CD4-positive, alpha-beta T cell treated with Interleukin-6 for 4 hours (primary cell): Measurements from ENCODE around the gene CYB5RL.
A peak's percentile ranks its signal among the peaks of the same experiment; 100 is the strongest.
"Not testable (repeated sequence)": the region's sequence is repeated elsewhere in the genome, so short reads cannot be mapped to it uniquely, and the experiment has no call there.

Source experiments
- DNase-seq: peaks from one replicate; pipeline ENCODE4 v3.0.0-alpha.2; 2020; ENCODE audit warnings: mixed read lengths

Gene CYB5RL, protein sequence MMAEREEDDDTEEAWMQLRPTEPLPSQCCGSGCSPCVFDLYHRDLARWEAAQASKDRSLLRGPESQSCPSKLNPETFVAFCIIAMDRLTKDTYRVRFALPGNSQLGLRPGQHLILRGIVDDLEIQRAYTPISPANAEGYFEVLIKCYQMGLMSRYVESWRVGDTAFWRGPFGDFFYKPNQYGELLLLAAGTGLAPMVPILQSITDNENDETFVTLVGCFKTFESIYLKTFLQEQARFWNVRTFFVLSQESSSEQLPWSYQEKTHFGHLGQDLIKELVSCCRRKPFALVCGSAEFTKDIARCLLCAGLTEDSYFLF

DNA sequence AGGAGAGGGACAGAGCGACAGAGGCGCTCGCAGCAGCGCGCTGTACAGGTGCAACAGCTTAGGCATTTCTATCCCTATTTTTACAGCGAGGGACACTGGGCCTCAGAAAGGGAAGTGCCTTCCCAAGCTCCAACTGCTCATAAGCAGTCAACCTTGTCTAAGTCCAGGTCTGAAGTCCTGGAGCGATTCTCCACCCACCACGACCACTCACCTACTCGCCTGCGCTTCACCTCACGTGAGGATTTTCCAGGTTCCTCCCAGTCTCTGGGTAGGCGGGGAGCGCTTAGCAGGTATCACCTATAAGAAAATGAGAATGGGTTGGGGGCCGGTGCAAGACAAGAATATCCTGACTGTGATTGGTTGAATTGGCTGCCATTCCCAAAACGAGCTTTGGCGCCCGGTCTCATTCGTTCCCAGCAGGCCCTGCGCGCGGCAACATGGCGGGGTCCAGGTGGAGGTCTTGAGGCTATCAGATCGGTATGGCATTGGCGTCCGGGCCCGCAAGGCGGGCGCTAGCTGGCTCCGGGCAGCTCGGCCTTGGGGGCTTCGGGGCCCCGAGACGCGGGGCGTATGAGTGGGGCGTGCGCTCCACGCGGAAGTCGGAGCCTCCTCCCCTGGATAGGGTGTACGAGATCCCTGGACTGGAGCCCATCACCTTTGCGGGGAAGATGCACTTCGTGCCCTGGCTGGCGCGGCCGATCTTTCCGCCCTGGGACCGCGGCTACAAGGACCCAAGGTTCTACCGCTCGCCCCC lies at the start of gene CYB5RL, which contains the start of gene MRPL37:
Gene CYB5RL (minus strand): TSS at position 266 of the 754 bp plus-strand sequence. CDS start 4,414 bp downstream, outside the sequence.
Gene MRPL37 (plus strand): TSS at position 403 of the 754 bp plus-strand sequence. CDS start 77 bp downstream, at position 480.
- DNase-seq, result peak; percentile 89

DNA sequence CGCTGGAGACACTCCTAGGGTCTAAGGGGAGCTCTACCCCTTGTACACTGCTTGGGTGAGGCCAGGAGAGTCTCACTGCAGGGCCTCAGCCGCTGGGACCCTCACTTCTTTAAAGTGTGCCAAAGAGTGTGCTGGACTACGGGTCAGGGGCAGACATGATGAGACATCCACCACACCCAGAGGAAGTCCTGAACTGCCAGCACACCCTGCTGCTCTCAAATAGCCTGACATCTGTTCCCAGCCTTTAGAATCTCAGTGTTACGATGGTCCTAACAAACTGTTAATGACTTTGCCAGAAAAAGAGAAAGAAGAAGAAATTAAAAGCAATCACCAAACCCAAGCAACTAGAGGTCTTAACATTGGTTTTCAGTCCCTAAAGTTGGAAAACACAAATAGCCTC lies 49.1 kb upstream of the CYB5RL start:
- DNase-seq, result no peak

DNA sequence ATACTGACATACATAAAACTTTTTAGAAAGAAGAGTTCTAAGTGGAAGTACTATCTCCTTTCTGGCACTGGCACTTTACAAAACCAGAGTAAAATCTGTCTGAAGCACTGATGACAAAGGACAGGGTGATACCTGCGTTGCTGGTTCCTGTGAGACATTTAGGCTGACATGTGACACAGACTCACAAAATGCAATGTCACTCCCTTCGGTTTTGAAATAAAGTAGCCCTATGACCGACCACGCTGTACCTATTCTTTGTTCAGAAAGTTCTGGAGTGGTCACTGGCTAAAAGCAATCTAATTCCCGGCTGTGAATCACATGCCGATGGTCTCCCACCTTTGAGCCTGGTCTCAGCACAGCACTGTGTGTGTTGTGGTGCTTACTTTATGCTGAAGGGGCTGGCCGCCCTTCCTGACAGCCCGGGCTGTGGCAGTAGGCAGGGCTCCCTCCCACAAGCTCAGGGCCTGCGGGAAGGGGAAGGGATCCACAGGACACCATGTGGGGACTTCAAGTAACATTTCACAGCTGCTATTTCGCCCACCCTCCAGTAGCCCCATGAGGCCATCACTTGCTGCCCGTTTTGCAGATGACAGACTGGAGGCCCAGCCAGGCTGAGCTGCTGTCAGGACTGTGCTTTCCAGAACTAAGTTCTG lies 48.2 kb upstream of the CYB5RL start:
- no peak for DNase-seq

DNA sequence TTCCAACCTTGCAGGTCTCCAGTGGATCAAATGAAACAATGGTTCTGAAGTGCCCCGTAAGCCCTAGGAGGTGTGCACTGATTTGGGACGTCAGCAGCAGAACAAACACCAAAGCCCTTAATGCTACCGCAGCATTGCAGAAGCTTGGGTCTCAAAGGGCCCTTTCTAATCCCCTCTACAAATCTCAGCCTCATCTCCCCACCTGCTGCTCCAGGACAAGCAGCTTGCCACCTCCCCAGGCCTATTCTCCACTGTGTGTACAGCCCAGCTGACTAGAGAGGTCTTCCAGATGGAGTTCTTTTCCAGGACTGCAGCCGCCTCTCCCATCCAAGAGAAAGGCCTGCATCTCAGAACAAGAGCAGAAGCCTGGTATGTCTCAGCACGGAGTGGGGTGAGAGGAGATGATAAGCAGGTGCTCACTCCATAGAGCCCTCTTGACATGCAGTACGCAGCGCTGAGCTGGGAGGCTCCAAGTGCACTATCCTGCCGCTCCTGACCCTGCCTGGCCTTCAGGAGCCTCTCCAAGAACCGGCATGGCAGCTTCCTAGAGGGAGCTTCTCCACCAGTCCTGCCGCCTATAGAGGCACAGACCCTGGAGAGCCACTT lies 46.4 kb upstream of the CYB5RL start:
- no peak for DNase-seq

DNA sequence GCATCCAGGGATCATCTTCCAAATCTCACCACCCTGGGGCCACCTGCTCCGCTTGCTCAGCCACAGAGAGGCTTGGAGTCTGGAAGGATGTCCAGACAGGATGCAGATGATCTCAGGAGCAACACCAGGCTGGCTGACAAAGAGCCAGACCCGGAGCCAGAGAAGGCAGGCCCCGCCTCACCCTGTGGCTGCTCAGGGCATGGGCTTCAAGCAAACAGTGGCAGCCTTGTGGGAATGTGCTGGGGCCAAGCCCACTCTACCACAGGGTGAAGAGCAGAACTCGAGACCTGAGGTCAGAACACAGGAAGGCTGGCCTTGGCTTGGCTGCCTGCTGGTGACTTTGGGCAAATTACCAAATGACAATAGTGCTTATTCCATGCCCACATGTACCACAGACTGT lies 45.7 kb upstream of the CYB5RL start:
- DNase-seq, result no peak

DNA sequence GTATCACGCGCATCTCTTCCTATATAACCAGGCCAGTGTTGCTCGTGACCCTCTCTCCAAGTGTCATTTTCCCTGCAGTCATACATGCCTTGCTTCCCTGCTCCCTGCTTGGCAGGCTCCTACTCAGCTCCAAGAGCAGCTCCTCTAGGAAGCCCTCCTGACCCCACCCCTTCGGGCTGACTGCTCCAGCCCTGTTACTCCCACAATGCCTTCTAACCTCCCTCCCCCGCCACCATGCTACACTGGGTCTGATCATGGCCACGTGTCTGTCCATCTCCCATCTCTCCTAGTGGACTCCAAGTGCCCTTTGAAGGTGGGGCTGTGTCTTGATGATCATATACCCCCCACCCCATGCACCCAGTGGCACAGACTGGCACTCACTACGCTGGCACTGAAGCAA lies 44.8 kb upstream of the CYB5RL start:
- no peak for DNase-seq

DNA sequence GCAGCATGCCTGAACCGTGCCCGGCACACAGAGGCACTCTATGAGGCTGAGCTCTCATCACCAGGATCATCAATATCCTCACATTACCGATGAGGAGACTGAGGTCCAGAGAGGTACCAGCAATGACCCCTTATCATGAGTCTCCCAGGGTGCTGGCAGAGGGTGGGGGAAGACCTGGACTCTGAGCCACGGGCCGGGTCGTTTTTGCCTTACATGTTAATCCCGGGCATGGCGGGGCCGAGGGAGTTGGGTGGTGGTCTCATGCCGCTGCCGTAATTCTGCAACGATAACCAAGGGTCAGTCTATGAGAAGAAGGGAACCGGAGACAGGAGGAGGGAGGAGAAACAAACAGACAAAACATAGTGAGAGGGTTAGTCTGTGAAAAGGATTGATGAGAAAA lies 43.2 kb upstream of the CYB5RL start:
- no peak for DNase-seq

DNA sequence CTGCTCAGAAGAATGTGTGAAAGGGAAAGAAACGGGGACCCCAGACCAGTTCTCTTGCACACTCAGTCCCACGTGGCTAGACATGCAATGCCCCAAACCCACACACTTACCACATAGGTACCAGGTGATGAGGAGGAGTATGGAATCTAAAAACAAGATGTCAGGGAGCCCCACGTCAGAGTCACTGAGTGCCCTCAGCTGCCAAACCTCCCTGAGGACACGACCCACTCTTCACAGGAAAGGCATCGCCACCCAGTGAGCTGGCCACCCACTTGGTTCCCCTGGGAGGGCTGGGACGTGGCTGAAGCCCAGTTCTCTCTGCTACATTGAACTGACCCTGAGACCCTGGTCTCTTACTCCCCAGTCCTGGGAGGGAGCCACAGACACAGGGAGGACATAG lies 41.5 kb upstream of the CYB5RL start:
- DNase-seq, result no peak

DNA sequence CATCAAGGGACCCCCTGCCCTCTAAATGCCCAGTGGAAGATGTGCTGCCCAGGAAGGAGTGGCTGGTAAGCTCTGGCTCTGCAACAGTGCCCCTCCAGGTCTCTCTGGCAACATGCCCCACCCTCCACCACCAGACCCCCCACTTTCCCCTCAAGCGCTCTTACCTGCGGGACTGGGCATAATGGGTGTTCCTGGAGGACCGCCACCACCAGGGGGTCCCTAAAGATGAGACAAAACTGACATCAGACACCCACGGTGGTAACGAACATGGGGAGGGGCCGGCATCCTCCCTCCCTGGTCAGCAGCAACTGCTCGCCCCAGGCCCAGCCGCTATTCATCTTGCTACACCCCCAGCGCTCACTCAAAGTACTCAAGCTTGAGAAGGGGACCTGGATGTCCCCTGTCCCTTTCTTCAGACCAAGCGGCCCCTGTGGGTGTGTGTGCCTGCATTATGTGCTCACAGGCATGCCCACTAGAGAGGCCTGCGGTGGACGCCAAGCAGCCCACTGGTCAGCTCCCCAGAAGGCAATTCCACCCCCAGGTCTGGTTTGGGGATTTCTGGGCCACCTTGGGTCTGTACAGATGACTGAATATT lies 41.0 kb upstream of the CYB5RL start:
- no peak for DNase-seq

DNA sequence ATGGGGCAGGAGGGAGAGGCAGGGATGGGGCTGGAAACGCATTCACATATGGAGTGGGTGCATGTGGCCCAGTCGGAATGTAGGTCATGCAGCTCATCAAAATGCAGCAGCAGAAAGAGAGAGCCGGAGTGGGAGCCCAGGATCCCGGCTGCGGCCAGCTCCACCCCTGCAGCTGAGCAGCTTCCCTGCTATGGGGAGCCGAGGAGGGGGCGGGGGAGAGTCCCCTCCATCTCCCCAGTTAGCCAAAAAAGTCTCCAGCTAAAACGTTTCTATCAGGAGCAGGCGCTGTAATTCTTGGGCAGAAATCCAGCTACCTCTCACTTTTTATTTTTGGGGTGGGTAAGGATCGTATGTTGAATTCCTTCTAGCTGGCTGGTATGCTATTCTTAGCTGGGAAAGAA lies 39.8 kb upstream of the CYB5RL start:
- DNase-seq, result no peak

DNA sequence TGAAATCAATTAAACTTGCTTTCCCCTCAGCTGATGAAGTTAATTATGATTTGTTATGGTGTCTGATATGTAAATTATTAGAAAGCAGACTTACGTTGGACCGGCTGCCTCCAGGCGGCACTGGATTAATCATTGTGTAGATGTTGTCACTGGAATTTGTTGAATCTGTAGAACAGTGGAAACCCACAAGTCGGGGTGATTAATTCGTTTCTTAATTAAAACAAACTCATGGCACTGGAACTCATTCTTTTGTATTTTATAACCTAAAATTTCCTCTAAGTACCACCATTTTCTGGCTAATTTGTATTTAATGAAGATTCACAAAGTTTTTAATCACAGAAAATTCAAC lies 39.2 kb upstream of the CYB5RL start:
- DNase-seq, result no peak

DNA sequence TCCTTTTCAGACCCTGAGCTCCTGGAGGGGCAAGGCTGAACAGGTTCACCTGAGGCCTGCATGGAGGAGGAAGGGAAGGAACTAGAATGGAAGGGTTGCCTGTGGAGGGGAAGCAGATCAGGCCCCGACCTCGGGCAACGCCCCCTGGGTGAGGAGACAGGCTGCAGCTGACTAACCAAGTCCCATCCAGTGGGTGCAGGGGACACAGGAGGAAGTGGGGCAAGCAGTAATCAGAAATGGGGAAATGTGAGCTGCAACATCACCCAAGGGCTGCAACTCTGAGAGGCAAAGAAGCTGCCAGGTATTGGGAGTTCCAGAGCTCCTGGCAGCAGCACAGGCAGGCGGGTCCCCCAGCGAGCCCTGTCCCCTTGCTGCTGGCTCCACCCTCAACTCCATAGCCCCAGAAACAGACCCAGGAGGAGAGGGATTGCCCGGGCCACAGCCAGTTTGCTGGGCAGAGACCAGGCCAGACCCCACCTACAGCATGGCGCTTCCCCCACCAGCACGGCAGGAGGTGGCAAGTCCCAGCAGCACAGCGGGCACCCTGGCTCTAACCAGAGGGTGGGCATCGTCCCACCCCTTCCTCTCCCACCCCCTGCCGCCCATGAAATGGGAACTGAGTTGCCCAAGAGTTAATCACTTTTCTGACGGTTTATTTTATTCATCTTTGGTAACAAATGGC lies 38.7 kb upstream of the CYB5RL start:
- DNase-seq, result no peak

DNA sequence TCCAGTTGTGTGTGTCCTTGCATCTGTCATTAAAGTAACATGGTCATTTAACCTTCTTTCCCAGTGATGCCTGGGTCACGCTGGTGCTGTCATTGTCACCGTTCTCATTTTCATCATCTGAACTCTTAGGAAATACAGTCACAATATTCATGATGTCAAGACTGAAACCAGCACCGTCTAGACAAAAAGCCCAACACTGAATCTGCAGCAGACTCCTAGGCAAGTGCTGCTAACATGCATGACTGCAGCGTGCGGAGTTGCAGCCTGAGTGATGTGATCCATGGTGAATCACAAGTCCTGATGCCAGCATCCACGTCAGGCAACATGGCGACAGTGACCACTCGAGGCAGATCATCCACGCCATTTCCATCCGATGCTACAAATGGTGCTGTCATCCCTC lies 37.8 kb upstream of the CYB5RL start:
- DNase-seq, result no peak

DNA sequence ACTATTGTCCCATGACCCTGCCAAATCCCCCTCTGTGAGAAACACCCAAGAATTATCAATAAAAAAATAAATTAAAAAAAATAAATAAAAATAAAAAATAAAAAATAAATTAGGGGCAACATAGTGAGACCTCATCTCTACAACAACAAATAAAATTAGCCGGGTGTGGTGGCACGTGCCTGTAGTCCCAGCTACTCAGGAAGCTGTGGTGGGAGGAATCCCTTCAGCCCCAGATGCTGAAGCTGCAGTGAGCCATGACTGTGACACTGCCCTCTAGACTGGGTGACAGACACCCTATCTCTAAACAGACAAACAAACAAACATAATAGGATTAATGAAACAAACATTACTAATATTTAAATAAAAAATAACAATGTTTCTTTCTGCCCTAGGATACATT lies 34.5 kb upstream of the CYB5RL start:
- no peak for DNase-seq

DNA sequence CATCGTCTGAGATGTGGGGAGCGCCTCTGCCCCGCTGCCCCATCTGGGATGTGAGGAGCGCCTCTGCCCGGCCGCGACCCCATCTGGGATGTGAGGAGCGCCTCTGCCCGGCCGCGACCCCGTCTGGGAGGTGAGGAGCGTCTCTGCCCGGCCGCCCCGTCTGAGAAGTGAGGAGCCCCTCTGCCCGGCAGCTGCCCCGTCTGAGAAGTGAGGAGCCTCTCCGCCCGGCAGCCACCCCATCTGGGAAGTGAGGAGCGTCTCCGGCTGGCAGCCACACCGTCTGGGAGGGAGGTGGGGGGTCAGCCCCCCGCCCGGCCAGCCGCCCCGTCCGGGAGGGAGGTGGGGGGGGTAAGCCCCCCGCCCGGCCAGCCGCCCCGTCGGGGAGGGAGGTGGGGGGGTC lies 33.4 kb upstream of the CYB5RL start:
- not testable (repeated sequence) for DNase-seq

DNA sequence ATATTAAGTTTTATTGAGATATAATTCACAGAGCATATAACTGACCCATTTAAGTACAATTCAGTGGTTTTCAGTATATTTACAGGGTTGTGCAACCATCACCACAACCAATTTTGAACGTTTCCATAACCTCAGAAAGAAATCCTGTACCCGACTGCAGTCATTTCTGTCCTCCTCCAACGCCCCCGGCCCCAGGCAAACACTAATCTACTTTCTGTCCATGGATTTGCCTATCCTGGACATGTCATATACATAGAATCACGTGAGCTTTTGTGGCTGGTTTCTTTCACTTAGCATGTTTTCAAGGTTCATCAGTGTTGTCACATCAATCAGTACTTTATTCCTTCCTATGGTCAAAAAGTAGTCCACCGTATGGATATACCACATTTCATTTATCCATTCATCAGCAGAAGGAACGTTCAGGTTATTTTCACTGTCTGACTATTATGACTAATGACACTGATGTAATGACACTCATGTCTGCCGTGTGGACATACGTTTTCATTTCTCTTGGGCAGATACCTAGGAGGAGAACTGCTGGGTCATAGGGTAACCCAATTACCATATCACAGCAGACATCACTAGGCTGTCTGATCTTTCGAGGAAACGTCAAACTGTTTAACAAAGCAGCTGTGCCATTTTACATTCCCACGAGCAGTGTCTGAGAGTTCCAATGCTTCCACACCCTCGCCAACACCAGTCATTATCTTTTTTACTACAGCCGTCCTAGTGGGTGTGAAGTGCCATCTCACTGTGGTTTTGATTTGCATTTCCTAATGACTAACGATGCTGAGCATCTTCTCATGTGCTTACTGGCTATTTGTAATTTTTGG lies 30.9 kb upstream of the CYB5RL start:
- DNase-seq, result no peak

DNA sequence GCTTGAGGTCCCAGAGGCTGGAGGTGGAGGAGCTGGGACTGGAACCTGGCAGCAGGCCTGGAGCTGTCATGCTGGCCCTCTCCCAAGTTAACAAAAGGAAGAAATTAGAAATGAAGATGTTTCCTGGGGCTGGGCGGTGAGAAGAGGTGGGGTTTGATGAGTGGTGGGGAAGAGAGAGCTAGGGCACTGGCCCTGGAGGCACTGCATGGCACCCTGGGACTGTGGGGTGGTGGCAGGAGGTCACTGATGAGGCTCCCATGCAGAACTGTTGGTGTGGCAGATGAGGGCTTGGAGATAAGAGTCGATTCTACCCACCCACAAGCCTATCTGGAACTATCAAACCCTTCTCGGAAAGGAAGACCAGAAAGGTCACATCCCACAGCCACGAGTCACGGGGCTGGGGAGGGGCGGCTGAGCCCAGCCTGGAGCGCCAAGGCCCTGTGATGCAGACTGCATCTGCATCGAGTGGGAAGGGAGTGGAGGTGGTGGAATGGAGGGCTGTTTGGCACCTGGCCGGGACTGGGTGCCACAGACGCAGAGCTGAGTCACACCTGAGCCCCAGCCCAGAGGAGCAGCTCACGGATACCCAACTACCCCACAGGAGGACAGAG lies 29.6 kb upstream of the CYB5RL start:
- peak; percentile 17 for DNase-seq

DNA sequence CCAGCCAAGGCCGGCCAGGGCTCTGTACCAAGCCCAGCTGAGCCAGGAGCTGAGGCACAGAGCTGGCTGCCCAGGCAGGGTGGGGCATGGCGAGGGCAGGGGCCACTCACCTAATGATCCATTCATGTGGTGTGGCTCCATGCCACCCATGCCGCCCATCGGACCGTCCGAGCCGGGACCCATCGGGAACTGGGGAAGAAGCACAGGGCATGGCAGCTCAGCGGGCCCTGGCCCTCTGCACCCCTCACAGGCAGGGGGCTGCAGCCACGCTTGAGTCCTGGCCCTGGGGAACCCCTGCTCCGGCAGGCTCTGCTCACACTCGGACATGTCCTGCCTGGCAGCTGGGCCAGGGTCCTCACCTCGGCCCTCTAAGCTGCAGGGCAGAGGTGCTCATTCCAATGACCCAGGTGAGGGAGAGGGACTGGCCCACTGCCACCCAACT lies 28.8 kb upstream of the CYB5RL start:
- DNase-seq, result no peak

DNA sequence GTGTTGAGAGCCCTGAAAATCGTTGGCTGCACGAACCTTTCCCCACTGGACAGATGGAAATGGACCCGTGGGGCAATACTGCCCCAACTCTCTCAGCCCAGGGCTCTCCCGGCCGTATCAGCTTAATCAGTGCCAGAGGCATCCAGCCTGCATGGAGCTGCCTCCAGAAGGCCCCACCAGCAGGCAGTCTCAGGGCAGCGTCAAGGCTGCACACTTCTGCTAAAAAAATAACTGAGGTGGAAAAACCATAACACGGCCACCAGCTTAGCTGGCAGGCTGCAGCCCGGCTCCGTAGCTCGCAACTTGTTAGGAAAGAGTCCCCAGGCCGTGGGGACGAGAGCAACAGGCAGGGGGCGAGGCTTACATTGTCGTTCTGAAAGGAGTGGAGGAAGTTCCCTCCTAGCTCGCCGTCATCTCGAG lies 28.1 kb upstream of the CYB5RL start:
- no peak for DNase-seq

DNA sequence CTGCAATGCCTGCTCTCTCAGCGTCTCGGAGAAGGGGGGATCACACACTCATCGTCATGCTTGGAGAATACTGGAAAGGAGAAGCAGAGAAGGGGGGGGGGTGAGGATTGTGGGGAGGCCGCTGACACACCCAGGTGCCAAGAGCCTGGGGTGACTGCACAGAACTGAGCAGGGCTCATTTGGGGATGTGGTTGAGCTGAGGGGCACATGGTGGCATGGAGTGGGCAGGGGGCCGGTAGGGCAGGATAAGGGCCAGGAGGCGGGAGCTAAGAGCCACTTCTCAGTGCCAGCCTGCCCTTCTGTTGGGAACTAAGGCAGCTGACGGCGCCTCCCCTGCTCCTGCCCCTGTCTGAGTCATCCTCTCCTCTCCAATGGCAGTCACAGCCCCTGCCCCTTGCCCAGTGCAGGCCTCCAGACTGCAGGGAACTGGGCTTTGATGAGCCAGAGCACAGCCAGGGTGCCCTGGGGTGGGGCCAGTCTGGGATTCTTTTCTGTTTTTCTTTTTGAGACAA lies 27.3 kb upstream of the CYB5RL start:
- DNase-seq, result no peak
